H9 (cell line): ENCODE data around the gene DDX24. TPM values are rescaled to one million over a fixed set of nuclear protein-coding genes. Genes with fewer than 3 reads are reported as not detected.

Source experiments
- DNase-seq: peaks from one replicate; pipeline ENCODE4 v3.0.0-alpha.2; 2017
- H2AFZ ChIP-seq: one replicate; pipeline ENCODE4 v1.6.1; 2013; ENCODE audit warnings: mild to moderate bottlenecking, low read length, control low read depth, moderate library complexity
- H2AK5ac ChIP-seq: 2 replicates; pipeline ENCODE4 v1.6.1; 2013; ENCODE audit warnings: low read length, control low read depth, mixed read lengths; ENCODE audit not compliant: insufficient read length
- H2BK120ac ChIP-seq: one replicate; pipeline ENCODE4 v1.6.1; 2013; ENCODE audit warnings: low read depth, mild to moderate bottlenecking, low read length, control low read depth, inconsistent platforms; ENCODE audit not compliant: poor library complexity, severe bottlenecking
- H2BK12ac ChIP-seq: 2 replicates; pipeline ENCODE4 v1.6.1; 2013; ENCODE audit warnings: low read length, control low read depth, mixed read lengths, low read depth; ENCODE audit not compliant: insufficient read length
- H2BK15ac ChIP-seq: 2 replicates; pipeline ENCODE4 v1.6.1; 2013; ENCODE audit warnings: low read depth, low read length, control low read depth
- H2BK20ac ChIP-seq: one replicate; pipeline ENCODE4 v1.6.1; 2013; ENCODE audit warnings: low read depth, mild to moderate bottlenecking, low read length, control low read depth, inconsistent platforms; ENCODE audit not compliant: poor library complexity, severe bottlenecking
- H2BK5ac ChIP-seq: 2 replicates; pipeline ENCODE4 v1.6.1; 2013; ENCODE audit warnings: low read length, control low read depth, mixed read lengths; ENCODE audit not compliant: insufficient read length
- H3K14ac ChIP-seq: 2 replicates; pipeline ENCODE4 v1.6.1; 2013; ENCODE audit warnings: low read length, control low read depth; ENCODE audit not compliant: insufficient read depth
- H3K18ac ChIP-seq: 2 replicates; pipeline ENCODE4 v1.6.1; 2013; ENCODE audit warnings: low read depth, mild to moderate bottlenecking, mixed read lengths, low read length, control low read depth; ENCODE audit not compliant: insufficient read length
- H3K23ac ChIP-seq: 2 replicates; pipeline ENCODE4 v1.6.1; 2013; ENCODE audit warnings: low read length, control low read depth, mixed read lengths, low read depth; ENCODE audit not compliant: insufficient read length
- H3K23me2 ChIP-seq: 2 replicates; pipeline ENCODE4 v1.6.1; 2013; ENCODE audit warnings: low read depth, mild to moderate bottlenecking, mixed read lengths, low read length, control low read depth; ENCODE audit not compliant: insufficient read length, poor library complexity, severe bottlenecking
- H3K27ac ChIP-seq: 2 replicates; pipeline ENCODE4 v1.5.1; 2013; ENCODE audit warnings: low read length, control low read depth, mixed read lengths, low read depth; ENCODE audit not compliant: insufficient read length
- H3K27me3 ChIP-seq: 2 replicates; pipeline ENCODE4 v1.6.1; 2013; ENCODE audit warnings: low read length, control low read depth, inconsistent platforms; ENCODE audit not compliant: insufficient read depth
- H3K4ac ChIP-seq: 2 replicates; pipeline ENCODE4 v1.6.1; 2013; ENCODE audit warnings: low read depth, mild to moderate bottlenecking, control low read depth, inconsistent platforms, low read length, moderate library complexity
- H3K4me1 ChIP-seq: 2 replicates; pipeline ENCODE4 v1.6.1; 2013; ENCODE audit warnings: low read length, control low read depth, inconsistent platforms; ENCODE audit not compliant: insufficient read depth
- H3K4me2 ChIP-seq: 2 replicates; pipeline ENCODE4 v1.6.1; 2013; ENCODE audit warnings: low read length, control low read depth, mixed read lengths; ENCODE audit not compliant: insufficient read length, insufficient read depth
- H3K56ac ChIP-seq: 2 replicates; pipeline ENCODE4 v1.6.1; 2013; ENCODE audit warnings: low read depth, mild to moderate bottlenecking, mixed read lengths, low read length, control low read depth; ENCODE audit not compliant: insufficient read length
- H3K79me1 ChIP-seq: 2 replicates; pipeline ENCODE4 v1.6.1; 2013; ENCODE audit warnings: low read depth, mild to moderate bottlenecking, moderate library complexity, low read length, control low read depth, inconsistent platforms; ENCODE audit not compliant: insufficient read depth, poor library complexity, severe bottlenecking
- H3K79me2 ChIP-seq: 2 replicates; pipeline ENCODE4 v1.6.1; 2013; ENCODE audit warnings: low read length, control low read depth, inconsistent platforms; ENCODE audit not compliant: insufficient read depth
- H3K9ac ChIP-seq: 2 replicates; pipeline ENCODE4 v1.6.1; 2013; ENCODE audit warnings: low read length, control low read depth, mixed read lengths; ENCODE audit not compliant: insufficient read length; ENCODE audit errors: extremely low read depth
- H3K9me3 ChIP-seq: one replicate; pipeline ENCODE4 v1.6.1; 2013; ENCODE audit warnings: low read depth, low read length, inconsistent platforms; ENCODE audit not compliant: control insufficient read depth
- H3T11ph ChIP-seq: one replicate; pipeline ENCODE4 v1.6.1; 2013; ENCODE audit warnings: mild to moderate bottlenecking, low read length, control low read depth, inconsistent platforms
- H4K20me1 ChIP-seq: one replicate; pipeline ENCODE4 v1.6.1; 2013; ENCODE audit not compliant: control insufficient read depth, insufficient read length, insufficient read depth
- H4K5ac ChIP-seq: 2 replicates; pipeline ENCODE4 v1.6.1; 2013; ENCODE audit warnings: low read depth, mild to moderate bottlenecking, mixed read lengths, low read length, control low read depth; ENCODE audit not compliant: insufficient read length
- H4K8ac ChIP-seq: replicated peaks from 2 replicates; pipeline ENCODE4 v1.6.1; 2013; ENCODE audit warnings: low read length, control low read depth, mixed read lengths, low read depth; ENCODE audit not compliant: insufficient read length
- H4K91ac ChIP-seq: 2 replicates; pipeline ENCODE4 v1.6.1; 2013; ENCODE audit warnings: low read depth, mild to moderate bottlenecking, moderate library complexity, mixed read lengths, low read length, control low read depth; ENCODE audit not compliant: insufficient read length
- H3K27ac Mint-ChIP-seq, 3 experiments: 2 replicates in 2 of 3; 3 replicates in 1 of 3; pipeline ENCODE4 v1.8.0; 2020 to 2021; ENCODE audit warnings: mixed read lengths in 3 of 3, mild to moderate bottlenecking in 1 of 3, moderate library complexity in 1 of 3
- H3K27me3 Mint-ChIP-seq: 2 replicates; pipeline ENCODE4 v1.8.0; 2021; ENCODE audit warnings: low read depth, mild to moderate bottlenecking, moderate library complexity, mixed read lengths
- H3K36me3 Mint-ChIP-seq, 3 experiments: 2 replicates in 2 of 3; 3 replicates in 1 of 3; pipeline ENCODE4 v1.8.0; 2020 to 2021; ENCODE audit warnings: low read depth in 3 of 3, mixed read lengths in 3 of 3; ENCODE audit not compliant: insufficient read depth in 1 of 3
- H3K4me1 Mint-ChIP-seq, 2 experiments: 2 replicates each; pipeline ENCODE4 v1.8.0; 2020; ENCODE audit warnings: mixed read lengths in 2 of 2
- H3K4me3 Mint-ChIP-seq, 2 experiments: 2 replicates in 1 of 2; 3 replicates in 1 of 2; pipeline ENCODE4 v1.8.0; 2020 to 2021; ENCODE audit warnings: mild to moderate bottlenecking in 2 of 2, mixed read lengths in 2 of 2, moderate library complexity in 1 of 2
- H3K9me3 Mint-ChIP-seq, 2 experiments: 2 replicates in 1 of 2; 3 replicates in 1 of 2; pipeline ENCODE4 v1.8.0; 2020; ENCODE audit warnings: mild to moderate bottlenecking in 2 of 2, mixed read lengths in 2 of 2, moderate library complexity in 1 of 2
- CTCF ChIP-seq: fragments of 200-600 bp; sonication (generic); conservative IDR thresholded peaks from 3 replicates; pipeline ENCODE4 v1.8.0; 2021; ENCODE audit warnings: antibody characterized with exemption, mild to moderate bottlenecking
- WGBS: extraction: QIAGEN DNeasy Blood & Tissue Kit; methylation state at CpG from one replicate; pipeline ENCODE4 v1.1.7; 2013; ENCODE audit warnings: missing lambda C conversion rate, low lambda C conversion rate, mixed read lengths; ENCODE audit not compliant: insufficient read length; ENCODE audit errors: extremely low coverage; 5-methylcytosine and 5-hydroxymethylcytosine counted together
- total RNA-seq: library from RNA; stranded (reverse); gene quantifications from 2 replicates; pipeline ENCODE4 v1.2.1, GENCODE V29; 2021

The DDX24 gene
- total RNA-seq, 1 experiment from 2014 or later, result 172 TPM

- H3K9ac ChIP-seq, result no peak overlapping the region
- no peak overlapping the region for H4K91ac ChIP-seq
- no peaks in the 10 kb centered on the region for H3K9me3 Mint-ChIP-seq
- H3K4me3 Mint-ChIP-seq, result peak overlapping the region; percentile 62 to 79
- no peaks in the 10 kb centered on the region for H3K79me2 ChIP-seq
- no peak for TF ChIP-seq CTCF
- peak overlapping the region; percentile 45 for H3K4me2 ChIP-seq
- H3K4me1 ChIP-seq, result no peaks in the 10 kb centered on the region; the same call in 1 of the 2 replicates
- H3K79me1 ChIP-seq, result no peaks in the 10 kb centered on the region
- H2BK120ac ChIP-seq, result no peak overlapping the region
- no peaks in the 10 kb centered on the region for H3K23me2 ChIP-seq
- H3K36me3 Mint-ChIP-seq, result no peaks in the 10 kb centered on the region; a peak in 1 of 7 replicates
- H3K4me1 Mint-ChIP-seq, result peaks cover 25 to 34% of the 10 kb centered on the region in 2 experiments
- no peak overlapping the region for H2BK12ac ChIP-seq
- no peak for DNase-seq
- no peak overlapping the region for H3K18ac ChIP-seq
- no peak overlapping the region for H3K4ac ChIP-seq
- H2BK15ac ChIP-seq, result no peak overlapping the region
- H3K9me3 ChIP-seq, result no peaks in the 10 kb centered on the region
- H3K14ac ChIP-seq, result peak overlapping the region; percentile 50; the same call in 1 of the 2 replicates
- no peak overlapping the region for H4K5ac ChIP-seq
- H2BK20ac ChIP-seq, result no peak overlapping the region
- H3K27me3 ChIP-seq, result no peaks in the 10 kb centered on the region
- H3T11ph ChIP-seq, result no peak overlapping the region
- H3K56ac ChIP-seq, result no peak overlapping the region
- H4K20me1 ChIP-seq, result no peaks in the 10 kb centered on the region
- H3K27ac ChIP-seq, result no peak overlapping the region
- H3K27ac Mint-ChIP-seq, result no peak overlapping the region
- no peak overlapping the region for H2BK5ac ChIP-seq
- peaks cover 5% of the 10 kb centered on the region; the same call in 1 of the 2 replicates for H3K27me3 Mint-ChIP-seq
- WGBS, result no CpG with 5 or more reads among the region's 17 CpGs
- no peak overlapping the region for H4K8ac ChIP-seq
- H2AK5ac ChIP-seq, result no peak overlapping the region
- no peak overlapping the region for H3K23ac ChIP-seq
- no peak overlapping the region for H2AFZ ChIP-seq
Measured at GRCh38 chr14:94026889-94027469, 54.0 kb downstream of the DDX24 start.
